ENCODE measurements around the gene UNC45A. TPM values are rescaled to one million over a fixed set of nuclear protein-coding genes. Genes with fewer than 3 reads are reported as not detected.
A peak's percentile ranks its signal among the peaks of the same experiment; 100 is the strongest.

UNC45A gene
- total and polyA plus RNA-seq, 2 experiments from 2014 or later, result 58.6 to 75.8 TPM

DNA sequence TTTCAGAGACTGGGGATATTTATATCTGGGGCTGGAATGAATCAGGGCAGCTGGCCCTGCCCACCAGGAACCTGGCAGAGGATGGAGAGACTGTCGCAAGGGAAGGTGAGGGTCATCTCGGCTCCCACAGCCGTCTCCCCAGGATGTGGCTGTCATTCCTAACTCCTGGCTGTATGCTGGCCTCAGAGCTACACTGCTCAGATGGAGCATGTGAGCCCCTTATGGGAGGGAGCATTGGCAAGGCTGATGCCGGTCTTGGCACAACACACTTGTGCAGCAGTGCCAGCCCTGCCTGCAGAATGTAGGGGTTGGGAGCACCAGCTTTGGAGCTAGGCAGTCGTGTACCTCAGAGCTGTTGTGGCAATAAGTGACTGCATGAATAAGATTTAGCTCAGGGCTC is 24.8 kb downstream of the UNC45A start:
- Histone ChIP-seq H3K36me3 (ENCODE audit: low read depth) (peaks cover 3% of the 10 kb centered on the region; the same call in 1 of the 2 replicates), H3K9me3 (ENCODE audit: low read depth) (no peaks in the 10 kb centered on the region), H3K4me1 (ENCODE audit: insufficient read depth) (peaks cover 12% of the 10 kb centered on the region; the same call in 1 of the 2 replicates), H3K9me2 (ENCODE audit: insufficient read depth) (no peaks in the 10 kb centered on the region), H4K20me1 (ENCODE audit: insufficient read depth) (no peaks in the 10 kb centered on the region), H3K4me2 (ENCODE audit: unreplicated experiment) (no peak overlapping the region), H3K4me3 (no peak overlapping the region), H3K79me2 (ENCODE audit: insufficient read depth) (no peaks in the 10 kb centered on the region), H3K27me3 (replicated peaks; ENCODE audit: insufficient read depth) (no peaks in the 10 kb centered on the region), H3K9ac (no peak overlapping the region), H3K27ac (no peak overlapping the region), H2AFZ (no peak overlapping the region), H3F3A (ENCODE audit: insufficient read depth) (0 out of 2 replicates have a peak, but pooled peaks cover 7% of the 10 kb centered on the region)
- TF ChIP-seq EZH2phosphoT487 (IDR thresholded peaks at IDR 0.05; ENCODE audit: insufficient read depth, low read depth) (no peak), EZH2 (IDR thresholded peaks at IDR 0.05; ENCODE audit: insufficient read depth, poor library complexity, severe bottlenecking) (no peak)
- WGBS, 2 experiments (ENCODE audit: low coverage in 1 of 2, low lambda C conversion rate in 2 of 2, missing lambda C conversion rate in 2 of 2), result 43 to 48% methylated on average over 5 of the region's 5 CpGs
- peak; percentile 58 for DNase-seq
- in situ Hi-C loops (cut with MboI), result no loop called here

GRCh38 chr15:90960298-90961091 is 25.4 kb downstream of the UNC45A start:
- Histone ChIP-seq H3F3A (ENCODE audit: insufficient read depth) (0 out of 2 replicates have a peak, but pooled peaks cover 7% of the 10 kb centered on the region), H3K79me2 (ENCODE audit: insufficient read depth) (no peaks in the 10 kb centered on the region), H3K4me2 (ENCODE audit: unreplicated experiment) (no peak overlapping the region), H3K9ac (no peak overlapping the region), H2AFZ (no peak overlapping the region), H3K27me3 (replicated peaks; ENCODE audit: insufficient read depth) (no peaks in the 10 kb centered on the region), H3K4me3 (no peak overlapping the region), H4K20me1 (ENCODE audit: insufficient read depth) (no peaks in the 10 kb centered on the region), H3K27ac (no peak overlapping the region), H3K36me3 (ENCODE audit: low read depth) (peaks cover 3% of the 10 kb centered on the region; the same call in 1 of the 2 replicates), H3K4me1 (ENCODE audit: insufficient read depth) (peaks cover 9% of the 10 kb centered on the region; the same call in 1 of the 2 replicates), H3K9me2 (ENCODE audit: insufficient read depth) (no peaks in the 10 kb centered on the region), H3K9me3 (ENCODE audit: low read depth) (no peaks in the 10 kb centered on the region)
- peak; percentile 7 for DNase-seq
- WGBS, 2 experiments (ENCODE audit: low coverage in 1 of 2, low lambda C conversion rate in 2 of 2, missing lambda C conversion rate in 2 of 2), result 44 to 47% methylated on average over 20 of the region's 20 CpGs
- in situ Hi-C loops (cut with MboI), result no loop called here
- TF ChIP-seq EZH2phosphoT487 (IDR thresholded peaks at IDR 0.05; ENCODE audit: insufficient read depth, low read depth) (no peak), EZH2 (IDR thresholded peaks at IDR 0.05; ENCODE audit: insufficient read depth, poor library complexity, severe bottlenecking) (no peak)

GRCh38 chr15:90962021-90962420 is 26.9 kb downstream of the UNC45A start:
- Histone ChIP-seq H3K4me1 (ENCODE audit: insufficient read depth) (0 out of 2 replicates have a peak, but pooled peaks cover 7% of the 10 kb centered on the region), H2AFZ (no peak overlapping the region), H3K9me3 (ENCODE audit: low read depth) (no peaks in the 10 kb centered on the region), H3K27ac (no peak overlapping the region), H3K9ac (no peak overlapping the region), H3K4me3 (no peak overlapping the region), H3K4me2 (ENCODE audit: unreplicated experiment) (no peak overlapping the region), H3F3A (ENCODE audit: insufficient read depth) (0 out of 2 replicates have a peak, but pooled peaks cover 7% of the 10 kb centered on the region), H3K79me2 (ENCODE audit: insufficient read depth) (no peaks in the 10 kb centered on the region), H4K20me1 (ENCODE audit: insufficient read depth) (no peaks in the 10 kb centered on the region), H3K27me3 (replicated peaks; ENCODE audit: insufficient read depth) (no peaks in the 10 kb centered on the region), H3K9me2 (ENCODE audit: insufficient read depth) (no peaks in the 10 kb centered on the region), H3K36me3 (ENCODE audit: low read depth) (peaks cover 6% of the 10 kb centered on the region; the same call in 1 of the 2 replicates)
- TF ChIP-seq EZH2 (IDR thresholded peaks at IDR 0.05; ENCODE audit: insufficient read depth, poor library complexity, severe bottlenecking) (no peak), EZH2phosphoT487 (IDR thresholded peaks at IDR 0.05; ENCODE audit: insufficient read depth, low read depth) (no peak)
- in situ Hi-C loops (cut with MboI), result no loop called here
- DNase-seq, result no peak
- 80 to 83% methylated on average over 4 of the region's 4 CpGs for WGBS, 2 experiments (ENCODE audit: low coverage in 1 of 2, low lambda C conversion rate in 2 of 2, missing lambda C conversion rate in 2 of 2)

DNA sequence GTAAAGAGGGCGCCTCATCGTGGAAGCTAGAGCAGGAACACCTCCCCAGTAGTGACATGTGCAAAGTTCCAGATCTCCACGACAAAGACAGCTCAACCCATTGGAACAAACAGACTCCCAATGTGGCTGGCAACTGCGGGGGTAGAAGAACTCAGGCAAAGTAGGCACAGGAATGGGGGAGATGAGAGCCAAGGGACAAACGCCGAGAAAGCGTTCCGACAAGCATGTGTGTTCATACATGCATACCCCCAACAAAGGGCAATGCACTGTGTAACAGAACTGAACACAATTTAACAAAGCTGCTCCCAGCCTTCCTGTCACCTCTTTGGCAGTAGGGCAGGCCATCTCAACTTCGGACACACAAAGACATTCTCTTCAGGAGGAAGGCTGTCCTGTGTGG is 31.2 kb downstream of the UNC45A start:
- Histone ChIP-seq H3K4me2 (ENCODE audit: unreplicated experiment) (no peak overlapping the region), H3F3A (ENCODE audit: insufficient read depth) (0 out of 2 replicates have a peak, but pooled peaks cover 7% of the 10 kb centered on the region), H3K27me3 (replicated peaks; ENCODE audit: insufficient read depth) (no peaks in the 10 kb centered on the region), H3K4me3 (no peak overlapping the region), H4K20me1 (ENCODE audit: insufficient read depth) (no peaks in the 10 kb centered on the region), H3K27ac (no peak overlapping the region), H3K36me3 (ENCODE audit: low read depth) (peaks cover 6% of the 10 kb centered on the region; the same call in 1 of the 2 replicates), H3K9ac (no peak overlapping the region), H3K79me2 (ENCODE audit: insufficient read depth) (no peaks in the 10 kb centered on the region), H3K9me2 (ENCODE audit: insufficient read depth) (no peaks in the 10 kb centered on the region), H3K4me1 (ENCODE audit: insufficient read depth) (no peaks in the 10 kb centered on the region), H3K9me3 (ENCODE audit: low read depth) (no peaks in the 10 kb centered on the region), H2AFZ (no peak overlapping the region)
- in situ Hi-C loops (cut with MboI), result no loop called here
- WGBS, 2 experiments (ENCODE audit: low coverage in 1 of 2, low lambda C conversion rate in 2 of 2, missing lambda C conversion rate in 2 of 2), result 84 to 86% methylated on average over 9 of the region's 9 CpGs
- DNase-seq, result no peak
- TF ChIP-seq EZH2 (IDR thresholded peaks at IDR 0.05; ENCODE audit: insufficient read depth, poor library complexity, severe bottlenecking) (no peak), EZH2phosphoT487 (IDR thresholded peaks at IDR 0.05; ENCODE audit: insufficient read depth, low read depth) (no peak)
